HEK293 (cell line): ENCODE data around the gene SLC51A.

Experiments
- CTCF ChIA-PET: fragments of 350-600 bp; formaldehyde crosslinking; extraction: SDS; loops from one replicate; lab custom pipeline; 2021; ENCODE audit warnings: antibody characterized with exemption; lab: Yijun Ruan, JAX
- POLR2A ChIA-PET: fragments of 300-600 bp; formaldehyde crosslinking; extraction: SDS; loops from one replicate; lab custom pipeline; 2020; ENCODE audit warnings: antibody characterized with exemption, inconsistent platforms; lab: Yijun Ruan, JAX
- H3K27ac ChIP-seq: fragments of 200-500 bp; sonication (Bioruptor generic); 2 replicates; pipeline ENCODE4 v1.5.1; 2014; ENCODE audit warnings: low read depth, low read length, control low read depth, inconsistent platforms; ENCODE audit errors: extremely low read depth
- H3K36me3 ChIP-seq, 2 experiments: fragments of 200-500 bp in 1 of 2; sonication (Bioruptor generic) in 1 of 2; 1 replicate in 1 of 2; 2 replicates in 1 of 2; pipeline ENCODE4 v1.5.1; 2014 to 2017; ENCODE audit warnings: inconsistent platforms in 2 of 2, low read length in 2 of 2; ENCODE audit not compliant: control insufficient read depth in 2 of 2, insufficient read depth in 1 of 2
- H3K4me1 ChIP-seq: fragments of 200-500 bp; sonication (Bioruptor generic); 2 replicates; pipeline ENCODE4 v1.5.1; 2014; ENCODE audit warnings: mild to moderate bottlenecking, low read length, inconsistent platforms; ENCODE audit not compliant: control insufficient read depth, insufficient read depth
- H3K4me3 ChIP-seq: 2 replicates; pipeline ENCODE4 v1.5.1; 2011; ENCODE audit warnings: low read depth, mild to moderate bottlenecking, control low read depth, low read length, moderate library complexity
- H3K9me3 ChIP-seq: fragments of 200-500 bp; sonication (Bioruptor generic); 2 replicates; pipeline ENCODE4 v1.5.1; 2014; ENCODE audit warnings: low read depth, low read length, inconsistent platforms; ENCODE audit not compliant: control insufficient read depth, insufficient read depth
- BCL11A ChIP-seq: fragments of 450-650 bp; formaldehyde crosslinking; IDR thresholded peaks from 2 replicates; pipeline ENCODE4 v1.5.1; 2016; ENCODE audit warnings: low read depth, missing biosample characterization, missing genetic modification characterization
- BCL11B ChIP-seq: fragments of 450-650 bp; formaldehyde crosslinking; IDR thresholded peaks from 2 replicates; pipeline ENCODE4 v1.5.1; 2016; ENCODE audit warnings: low read depth, missing biosample characterization, missing genetic modification characterization
- FEZF1 ChIP-seq: fragments of 450-650 bp; formaldehyde crosslinking; IDR thresholded peaks from 2 replicates; pipeline ENCODE4 v1.5.1; 2016; ENCODE audit warnings: missing biosample characterization, missing genetic modification characterization
- HOXA7 ChIP-seq: sonication (generic); formaldehyde crosslinking; IDR thresholded peaks from 2 replicates; pipeline ENCODE4 v1.8.1; 2022; ENCODE audit warnings: missing genetic modification reagents, borderline replicate concordance
- KLF10 ChIP-seq: fragments of 450-650 bp; IDR thresholded peaks from 2 replicates; pipeline ENCODE4 v1.5.1; 2018; ENCODE audit warnings: missing biosample characterization, mild to moderate bottlenecking, missing genetic modification characterization
- SALL2 ChIP-seq: fragments of 450-650 bp; formaldehyde crosslinking; IDR thresholded peaks from 2 replicates; pipeline ENCODE4 v1.5.0; 2017; ENCODE audit warnings: missing biosample characterization, mild to moderate bottlenecking, missing genetic modification characterization, borderline replicate concordance
- SP3 ChIP-seq: fragments of 450-650 bp; formaldehyde crosslinking; IDR thresholded peaks from 2 replicates; pipeline ENCODE4 v1.5.1; 2016; ENCODE audit warnings: missing biosample characterization, missing genetic modification characterization
- TRIM28 ChIP-seq: IDR thresholded peaks from 2 replicates; pipeline ENCODE4 v1.6.1; 2011; ENCODE audit warnings: low read length, control low read depth, borderline replicate concordance
- WT1 ChIP-seq: fragments of 450-650 bp; formaldehyde crosslinking; IDR thresholded peaks from 2 replicates; pipeline ENCODE4 v1.5.1; 2016; ENCODE audit warnings: missing biosample characterization, missing genetic modification characterization
- ZNF133 ChIP-seq: fragments of 450-650 bp; formaldehyde crosslinking; IDR thresholded peaks from 2 replicates; pipeline ENCODE4 v1.5.1; 2016; ENCODE audit warnings: missing biosample characterization, missing genetic modification characterization
- ZNF146 ChIP-seq: fragments of 450-650 bp; formaldehyde crosslinking; IDR thresholded peaks from 2 replicates; pipeline ENCODE4 v1.5.1; 2016; ENCODE audit warnings: missing biosample characterization, missing genetic modification characterization
- ZNF426 ChIP-seq: fragments of 450-650 bp; formaldehyde crosslinking; IDR thresholded peaks from 2 replicates; pipeline ENCODE4 v1.5.1; 2017; ENCODE audit warnings: missing biosample characterization, missing genetic modification characterization, mild to moderate bottlenecking, inconsistent platforms, moderate library complexity
- ZNF521 ChIP-seq: fragments of 450-650 bp; formaldehyde crosslinking; IDR thresholded peaks from 2 replicates; pipeline ENCODE4 v1.5.1; 2017; ENCODE audit warnings: missing biosample characterization, mild to moderate bottlenecking, missing genetic modification characterization
- ZNF544 ChIP-seq: fragments of 450-650 bp; formaldehyde crosslinking; IDR thresholded peaks from 2 replicates; pipeline ENCODE4 v1.5.0; 2017; ENCODE audit warnings: missing biosample characterization, missing genetic modification characterization
- ZNF555 ChIP-seq: fragments of 450-650 bp; formaldehyde crosslinking; conservative IDR thresholded peaks from 2 replicates; pipeline ENCODE4 v1.5.1; 2017; ENCODE audit warnings: missing biosample characterization, mild to moderate bottlenecking, missing genetic modification characterization, inconsistent platforms
- TF ChIP-seq, protein P1 (sequence below): fragments of 450-650 bp; formaldehyde crosslinking; IDR thresholded peaks from 2 replicates; pipeline ENCODE4 v1.5.1; 2016; ENCODE audit warnings: missing biosample characterization, missing genetic modification characterization
- TF ChIP-seq, protein P2 (sequence below): fragments of 450-650 bp; formaldehyde crosslinking; IDR thresholded peaks from 2 replicates; pipeline ENCODE4 v1.5.1; 2017; ENCODE audit warnings: missing biosample characterization, missing genetic modification characterization
- TF ChIP-seq, protein P3 (sequence below): fragments of 450-650 bp; formaldehyde crosslinking; IDR thresholded peaks from 2 replicates; pipeline ENCODE4 v1.5.1; 2016; ENCODE audit warnings: missing biosample characterization, missing genetic modification characterization

The SLC51A gene

DNA sequence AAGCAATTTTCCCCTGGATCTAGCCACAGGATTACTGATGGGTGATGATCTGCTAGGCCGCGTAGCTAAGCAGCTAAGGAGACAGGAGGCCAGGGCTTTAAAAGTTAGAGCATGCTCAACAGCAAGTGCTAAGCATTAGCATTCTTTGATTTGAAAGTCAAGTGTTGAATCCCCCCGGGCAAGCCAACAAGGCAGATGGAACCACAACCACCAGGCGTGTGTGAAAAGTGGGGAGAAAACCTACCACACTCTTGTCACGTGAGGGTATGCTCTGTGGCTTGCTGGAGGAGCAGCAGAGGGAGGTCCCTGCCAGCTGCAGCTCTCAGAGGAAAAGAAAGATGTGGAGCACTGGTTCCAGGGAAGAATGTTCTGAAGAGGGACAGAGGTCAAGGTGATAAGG lies 20.9 kb downstream of the SLC51A start:
- TF ChIP-seq ZNF133 (tag by site-specific recombination) = no peak
- CTCF ChIA-PET = no interaction called here
- POLR2A ChIA-PET = no interaction called here
- H3K4me3 ChIP-seq = no peak overlapping the region
- no peaks in the 10 kb centered on the region for H3K9me3 ChIP-seq
- H3K4me1 ChIP-seq = no peaks in the 10 kb centered on the region
- peaks cover 0 to 49% of the 10 kb centered on the region in 2 experiments; a peak in 2 of 3 replicates for H3K36me3 ChIP-seq
- no peak overlapping the region for H3K27ac ChIP-seq

DNA sequence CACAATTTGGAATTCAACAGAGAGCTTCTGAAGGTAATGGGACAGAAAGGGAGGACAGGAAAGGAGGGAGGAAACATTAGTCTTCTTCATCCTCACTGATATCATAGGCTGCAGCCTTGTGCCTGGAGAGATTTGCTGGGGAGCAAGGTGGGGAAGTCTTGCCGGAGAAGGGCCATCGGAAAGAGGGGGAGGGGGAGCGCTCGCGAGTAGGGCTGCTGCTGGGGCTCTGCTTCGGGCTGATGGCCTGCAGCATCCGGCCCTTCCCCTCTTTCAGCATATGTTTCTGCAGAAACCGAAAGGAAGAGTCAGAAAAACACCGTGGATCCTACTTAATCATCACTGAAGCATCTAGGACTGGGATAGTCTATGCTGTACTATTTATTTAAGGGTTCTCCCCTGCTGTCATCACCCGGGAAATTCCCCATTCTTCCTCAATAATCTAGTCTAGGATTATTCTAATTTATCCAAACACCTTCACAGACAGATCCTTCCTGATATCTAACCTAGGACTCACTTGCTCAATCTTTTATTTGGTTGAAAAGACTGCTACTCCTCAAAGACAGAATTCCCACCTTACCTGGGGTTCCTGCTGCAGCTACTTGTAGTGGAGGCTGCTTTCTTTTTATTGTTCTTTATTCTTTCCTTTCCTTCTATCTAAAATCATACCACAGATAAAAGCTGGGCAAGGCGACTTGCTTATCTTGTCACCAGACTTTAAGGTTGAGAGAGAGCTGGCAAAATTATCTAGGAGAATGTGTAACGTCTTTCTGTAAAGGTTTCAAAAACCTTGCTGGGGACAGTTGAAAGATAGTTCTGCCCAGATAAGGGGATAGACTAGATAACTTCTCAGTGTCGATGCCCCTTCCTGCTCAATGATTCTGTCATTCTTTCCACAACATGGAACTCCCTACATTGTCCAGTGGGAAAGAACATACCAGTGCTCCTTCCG lies 22.6 kb downstream of the SLC51A start:
- Histone ChIP-seq H3K4me1 (no peaks in the 10 kb centered on the region), H3K4me3 (no peak overlapping the region)
- CTCF ChIA-PET = no interaction called here
- no peak for TF ChIP-seq ZNF521
- TF ChIP-seq, protein P1, sequence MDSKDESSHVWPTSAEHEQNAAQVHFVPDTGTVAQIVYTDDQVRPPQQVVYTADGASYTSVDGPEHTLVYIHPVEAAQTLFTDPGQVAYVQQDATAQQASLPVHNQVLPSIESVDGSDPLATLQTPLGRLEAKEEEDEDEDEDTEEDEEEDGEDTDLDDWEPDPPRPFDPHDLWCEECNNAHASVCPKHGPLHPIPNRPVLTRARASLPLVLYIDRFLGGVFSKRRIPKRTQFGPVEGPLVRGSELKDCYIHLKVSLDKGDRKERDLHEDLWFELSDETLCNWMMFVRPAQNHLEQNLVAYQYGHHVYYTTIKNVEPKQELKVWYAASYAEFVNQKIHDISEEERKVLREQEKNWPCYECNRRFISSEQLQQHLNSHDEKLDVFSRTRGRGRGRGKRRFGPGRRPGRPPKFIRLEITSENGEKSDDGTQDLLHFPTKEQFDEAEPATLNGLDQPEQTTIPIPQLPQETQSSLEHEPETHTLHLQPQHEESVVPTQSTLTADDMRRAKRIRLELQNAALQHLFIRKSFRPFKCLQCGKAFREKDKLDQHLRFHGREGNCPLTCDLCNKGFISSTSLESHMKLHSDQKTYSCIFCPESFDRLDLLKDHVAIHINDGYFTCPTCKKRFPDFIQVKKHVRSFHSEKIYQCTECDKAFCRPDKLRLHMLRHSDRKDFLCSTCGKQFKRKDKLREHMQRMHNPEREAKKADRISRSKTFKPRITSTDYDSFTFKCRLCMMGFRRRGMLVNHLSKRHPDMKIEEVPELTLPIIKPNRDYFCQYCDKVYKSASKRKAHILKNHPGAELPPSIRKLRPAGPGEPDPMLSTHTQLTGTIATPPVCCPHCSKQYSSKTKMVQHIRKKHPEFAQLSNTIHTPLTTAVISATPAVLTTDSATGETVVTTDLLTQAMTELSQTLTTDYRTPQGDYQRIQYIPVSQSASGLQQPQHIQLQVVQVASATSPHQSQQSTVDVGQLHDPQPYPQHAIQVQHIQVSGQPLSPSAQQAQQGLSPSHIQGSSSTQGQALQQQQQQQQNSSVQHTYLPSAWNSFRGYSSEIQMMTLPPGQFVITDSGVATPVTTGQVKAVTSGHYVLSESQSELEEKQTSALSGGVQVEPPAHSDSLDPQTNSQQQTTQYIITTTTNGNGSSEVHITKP = no peak
- TF ChIP-seq BCL11A (tag by site-specific recombination) = no peak
- TF ChIP-seq ZNF146 (tag by site-specific recombination) = no peak
- TF ChIP-seq WT1 (tag by site-specific recombination) = no peak
- TF ChIP-seq, protein P2, sequence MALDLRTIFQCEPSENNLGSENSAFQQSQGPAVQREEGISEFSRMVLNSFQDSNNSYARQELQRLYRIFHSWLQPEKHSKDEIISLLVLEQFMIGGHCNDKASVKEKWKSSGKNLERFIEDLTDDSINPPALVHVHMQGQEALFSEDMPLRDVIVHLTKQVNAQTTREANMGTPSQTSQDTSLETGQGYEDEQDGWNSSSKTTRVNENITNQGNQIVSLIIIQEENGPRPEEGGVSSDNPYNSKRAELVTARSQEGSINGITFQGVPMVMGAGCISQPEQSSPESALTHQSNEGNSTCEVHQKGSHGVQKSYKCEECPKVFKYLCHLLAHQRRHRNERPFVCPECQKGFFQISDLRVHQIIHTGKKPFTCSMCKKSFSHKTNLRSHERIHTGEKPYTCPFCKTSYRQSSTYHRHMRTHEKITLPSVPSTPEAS (tag by site-specific recombination) = no peak
- TF ChIP-seq ZNF426 (tag by site-specific recombination) = no peak
- TF ChIP-seq SP3 (tag by site-specific recombination) = no peak
- no peak for TF ChIP-seq HOXA7 (CRISPR knock-in tag)
- no peak for TF ChIP-seq SALL2
- TF ChIP-seq ZNF555 (tag by site-specific recombination) = no peak
- TF ChIP-seq KLF10 = no peak
- TF ChIP-seq, protein P3, sequence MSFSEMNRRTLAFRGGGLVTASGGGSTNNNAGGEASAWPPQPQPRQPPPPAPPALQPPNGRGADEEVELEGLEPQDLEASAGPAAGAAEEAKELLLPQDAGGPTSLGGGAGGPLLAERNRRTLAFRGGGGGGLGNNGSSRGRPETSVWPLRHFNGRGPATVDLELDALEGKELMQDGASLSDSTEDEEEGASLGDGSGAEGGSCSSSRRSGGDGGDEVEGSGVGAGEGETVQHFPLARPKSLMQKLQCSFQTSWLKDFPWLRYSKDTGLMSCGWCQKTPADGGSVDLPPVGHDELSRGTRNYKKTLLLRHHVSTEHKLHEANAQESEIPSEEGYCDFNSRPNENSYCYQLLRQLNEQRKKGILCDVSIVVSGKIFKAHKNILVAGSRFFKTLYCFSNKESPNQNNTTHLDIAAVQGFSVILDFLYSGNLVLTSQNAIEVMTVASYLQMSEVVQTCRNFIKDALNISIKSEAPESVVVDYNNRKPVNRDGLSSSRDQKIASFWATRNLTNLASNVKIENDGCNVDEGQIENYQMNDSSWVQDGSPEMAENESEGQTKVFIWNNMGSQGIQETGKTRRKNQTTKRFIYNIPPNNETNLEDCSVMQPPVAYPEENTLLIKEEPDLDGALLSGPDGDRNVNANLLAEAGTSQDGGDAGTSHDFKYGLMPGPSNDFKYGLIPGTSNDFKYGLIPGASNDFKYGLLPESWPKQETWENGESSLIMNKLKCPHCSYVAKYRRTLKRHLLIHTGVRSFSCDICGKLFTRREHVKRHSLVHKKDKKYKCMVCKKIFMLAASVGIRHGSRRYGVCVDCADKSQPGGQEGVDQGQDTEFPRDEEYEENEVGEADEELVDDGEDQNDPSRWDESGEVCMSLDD (tag by site-specific recombination) = no peak
- no peak for TF ChIP-seq ZNF544 (tag by site-specific recombination)
- TF ChIP-seq FEZF1 (tag by site-specific recombination) = no peak
- no peak for TF ChIP-seq TRIM28
- no peak for TF ChIP-seq BCL11B
- TF ChIP-seq, all 188 proteins: peak for 0
- Histone ChIP-seq H3K27ac (no peak overlapping the region), H3K36me3 (peaks cover 0 to 56% of the 10 kb centered on the region in 2 experiments; a peak in 2 of 3 replicates), H3K9me3 (no peaks in the 10 kb centered on the region)
- POLR2A ChIA-PET = no interaction called here
